ENCODE results near the gene DLX2. TPM values are rescaled to one million over a fixed set of nuclear protein-coding genes. Genes with fewer than 3 reads are reported as not detected.

Gene DLX2
- total and polyA plus RNA-seq, 2 of the 13 experiments (the other 11 are each of a cell fraction or from before 2014, with no cell fraction given), result 0.07 to 0.15 TPM

- TF ChIP-seq PRDM4 (CRISPR knock-in tag; IDR thresholded peaks at IDR 0.05; ENCODE audit: borderline replicate concordance), result 0 out of 2 replicates have a peak, but pooled peaks have one; percentile 67
- TF ChIP-seq RBAK (CRISPR knock-in tag; IDR thresholded peaks at IDR 0.05), result no peak
- no peak for TF ChIP-seq SNAPC5 (CRISPR knock-in tag; IDR thresholded peaks at IDR 0.05; ENCODE audit: borderline replicate concordance)
- peak; percentile 81; the same call in 1 of the 2 replicates for TF ChIP-seq ATF2 (CRISPR knock-in tag; IDR thresholded peaks at IDR 0.05)
- peak; percentile 62 for TF ChIP-seq RAD21 (CRISPR knock-in tag; IDR thresholded peaks at IDR 0.05)
- no peak; the same call in 1 of the 2 replicates for TF ChIP-seq MEF2D (CRISPR knock-in tag; IDR thresholded peaks at IDR 0.05)
- TF ChIP-seq U2AF2 (IDR thresholded peaks at IDR 0.05; ENCODE audit: low read depth, low read length), result no peak
- TF ChIP-seq ZNF563 (CRISPR knock-in tag; IDR thresholded peaks at IDR 0.05), result peak; percentile 95
- TF ChIP-seq SAFB2 (CRISPR knock-in tag; IDR thresholded peaks at IDR 0.05; ENCODE audit: borderline replicate concordance, low read depth), result 0 out of 2 replicates have a peak, but pooled peaks have one; percentile 25
- TF ChIP-seq YEATS2 (CRISPR knock-in tag; IDR thresholded peaks at IDR 0.05; ENCODE audit: borderline replicate concordance), result peak; percentile 71; the same call in 1 of the 2 replicates
- no peak for TF ChIP-seq TCF12 (IDR thresholded peaks at IDR 0.05)
- 0 out of 2 replicates have a peak, but pooled peaks have one; percentile 43 for TF ChIP-seq TCF12 (CRISPR knock-in tag; IDR thresholded peaks at IDR 0.05)
- no peak for TF ChIP-seq RARG (CRISPR knock-in tag; IDR thresholded peaks at IDR 0.05; ENCODE audit: low read depth)
- peak; percentile 51; the same call in 1 of the 2 replicates for TF ChIP-seq ZNF607 (CRISPR knock-in tag; IDR thresholded peaks at IDR 0.05; ENCODE audit: borderline replicate concordance)
- peak; percentile 37; the same call in 1 of the 2 replicates for TF ChIP-seq UBTF (CRISPR knock-in tag; IDR thresholded peaks at IDR 0.05)
- no peak for TF ChIP-seq SOX6 (IDR thresholded peaks at IDR 0.05)
- peak; percentile 61 for TF ChIP-seq SOX6 (CRISPR knock-in tag; IDR thresholded peaks at IDR 0.05)
- TF ChIP-seq ZNF781 (CRISPR knock-in tag; IDR thresholded peaks at IDR 0.05; ENCODE audit: borderline replicate concordance, not compliant biosample characterization), result peak; percentile 78
- no peak for TF ChIP-seq ZBTB42 (CRISPR knock-in tag; IDR thresholded peaks at IDR 0.05)
Observed at GRCh38 chr2:172102391-172103359, at the start of gene DLX2 (continued).
